ENCODE results near the gene PRRT1B.
A peak's percentile ranks its signal among the peaks of the same experiment; 100 is the strongest.

PRRT1B gene

DNA sequence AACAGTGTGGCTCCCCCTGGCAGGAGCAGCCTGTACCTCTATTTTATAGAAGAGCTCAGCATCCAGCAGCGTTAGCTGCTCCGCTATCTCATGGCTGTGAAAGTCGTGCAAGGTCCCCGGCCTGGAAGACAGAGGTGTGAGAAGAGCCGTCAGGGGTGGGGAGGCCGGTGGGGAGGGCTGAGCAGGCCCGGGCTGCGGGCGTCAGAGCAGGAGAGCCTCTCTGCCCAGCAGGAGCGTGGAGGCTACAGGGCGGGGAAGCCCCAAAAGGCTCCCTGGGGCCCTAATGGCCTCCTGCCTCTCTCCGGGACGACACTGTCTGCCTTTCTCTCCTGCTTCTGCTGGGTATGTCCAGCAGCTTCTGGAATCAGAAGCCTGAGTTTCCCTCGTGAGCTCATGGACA, 42.6 kb downstream of the PRRT1B start:
- TF ChIP-seq CTCF (IDR thresholded peaks at IDR 0.05; ENCODE audit: insufficient read depth, low read depth, low read length, missing control alignments), result no peak
- no peak for DNase-seq (ENCODE audit: low read depth)
- H3K4me3 ChIP-seq (ENCODE audit: low read length), result no peak overlapping the region

DNA sequence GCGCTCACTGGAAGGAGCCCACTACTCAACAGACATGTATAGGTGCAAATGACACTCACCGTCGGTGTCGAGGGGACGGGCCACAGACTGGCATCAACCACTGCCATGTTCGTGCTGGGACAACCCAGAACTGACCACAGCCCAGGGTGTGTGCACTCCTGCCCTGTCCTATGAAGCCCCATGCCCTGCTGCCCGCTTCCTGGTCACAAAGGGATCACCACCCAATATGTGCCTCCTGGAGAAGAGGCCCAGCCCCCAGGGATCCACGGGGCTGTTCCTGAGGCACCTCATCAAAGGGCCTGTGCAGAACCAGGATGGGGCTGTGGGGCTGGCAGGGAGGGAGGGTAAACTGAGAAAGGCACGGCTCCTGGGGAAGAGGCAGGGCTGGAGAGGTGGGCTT, 43.1 kb downstream of the PRRT1B start:
- TF ChIP-seq CTCF (IDR thresholded peaks at IDR 0.05; ENCODE audit: insufficient read depth, low read depth, low read length, missing control alignments), result no peak
- H3K4me3 ChIP-seq (ENCODE audit: low read length), result no peak overlapping the region
- no peak for DNase-seq (ENCODE audit: low read depth)

GRCh38 chr9:131589124-131589711, 43.9 kb downstream of the PRRT1B start:
- no peak for DNase-seq (ENCODE audit: low read depth)
- no peak overlapping the region for H3K4me3 ChIP-seq (ENCODE audit: low read length)
- no peak for TF ChIP-seq CTCF (IDR thresholded peaks at IDR 0.05; ENCODE audit: insufficient read depth, low read depth, low read length, missing control alignments)

DNA sequence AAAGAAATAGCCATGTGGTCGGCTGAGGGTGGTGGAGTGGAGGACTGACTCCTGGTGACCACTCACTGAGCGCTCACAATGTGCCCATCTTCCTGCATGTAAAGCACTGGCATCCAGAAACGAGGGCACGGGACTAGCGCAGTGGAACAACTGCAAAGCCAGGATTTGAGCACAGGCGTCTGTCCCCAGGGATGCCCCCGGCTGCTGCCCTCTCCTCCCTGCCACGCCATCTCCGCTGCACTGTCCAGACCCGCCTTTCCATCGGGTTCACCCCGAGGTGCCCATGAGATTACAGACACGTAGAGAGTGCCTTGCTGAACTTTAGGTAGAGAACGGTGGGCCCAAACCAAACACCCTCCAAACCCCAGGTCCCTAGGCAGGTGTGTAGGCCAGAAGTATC, 44.7 kb downstream of the PRRT1B start:
- DNase-seq (ENCODE audit: low read depth), result no peak
- TF ChIP-seq CTCF (IDR thresholded peaks at IDR 0.05; ENCODE audit: insufficient read depth, low read depth, low read length, missing control alignments), result no peak

DNA sequence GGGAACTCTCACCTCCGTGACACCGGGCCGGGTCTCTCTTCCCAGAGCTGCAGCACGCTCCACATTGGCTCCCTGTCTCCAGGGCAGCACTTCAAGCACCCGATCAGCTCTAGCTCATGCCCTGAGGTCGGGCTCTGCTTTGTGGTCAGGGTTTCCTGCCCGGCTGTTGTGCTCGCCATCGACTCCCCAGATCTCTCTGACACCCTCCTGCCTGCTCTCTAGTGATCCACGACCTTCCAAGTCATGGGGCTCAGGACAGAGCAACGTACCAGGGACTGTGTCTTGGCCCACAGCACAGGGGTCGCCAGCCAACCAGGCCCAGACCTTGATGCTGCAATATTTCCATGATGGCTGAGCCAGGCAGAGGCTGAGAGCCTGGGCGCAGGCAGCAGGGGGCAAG, 45.1 kb downstream of the PRRT1B start:
- TF ChIP-seq CTCF (IDR thresholded peaks at IDR 0.05; ENCODE audit: insufficient read depth, low read depth, low read length, missing control alignments), result no peak
- DNase-seq (ENCODE audit: low read depth), result no peak
- H3K4me3 ChIP-seq (ENCODE audit: low read length), result no peak overlapping the region

More for the DNA sequence above, 44.7 kb downstream of the PRRT1B start:
- no peak overlapping the region for H3K4me3 ChIP-seq (ENCODE audit: low read length)

DNA sequence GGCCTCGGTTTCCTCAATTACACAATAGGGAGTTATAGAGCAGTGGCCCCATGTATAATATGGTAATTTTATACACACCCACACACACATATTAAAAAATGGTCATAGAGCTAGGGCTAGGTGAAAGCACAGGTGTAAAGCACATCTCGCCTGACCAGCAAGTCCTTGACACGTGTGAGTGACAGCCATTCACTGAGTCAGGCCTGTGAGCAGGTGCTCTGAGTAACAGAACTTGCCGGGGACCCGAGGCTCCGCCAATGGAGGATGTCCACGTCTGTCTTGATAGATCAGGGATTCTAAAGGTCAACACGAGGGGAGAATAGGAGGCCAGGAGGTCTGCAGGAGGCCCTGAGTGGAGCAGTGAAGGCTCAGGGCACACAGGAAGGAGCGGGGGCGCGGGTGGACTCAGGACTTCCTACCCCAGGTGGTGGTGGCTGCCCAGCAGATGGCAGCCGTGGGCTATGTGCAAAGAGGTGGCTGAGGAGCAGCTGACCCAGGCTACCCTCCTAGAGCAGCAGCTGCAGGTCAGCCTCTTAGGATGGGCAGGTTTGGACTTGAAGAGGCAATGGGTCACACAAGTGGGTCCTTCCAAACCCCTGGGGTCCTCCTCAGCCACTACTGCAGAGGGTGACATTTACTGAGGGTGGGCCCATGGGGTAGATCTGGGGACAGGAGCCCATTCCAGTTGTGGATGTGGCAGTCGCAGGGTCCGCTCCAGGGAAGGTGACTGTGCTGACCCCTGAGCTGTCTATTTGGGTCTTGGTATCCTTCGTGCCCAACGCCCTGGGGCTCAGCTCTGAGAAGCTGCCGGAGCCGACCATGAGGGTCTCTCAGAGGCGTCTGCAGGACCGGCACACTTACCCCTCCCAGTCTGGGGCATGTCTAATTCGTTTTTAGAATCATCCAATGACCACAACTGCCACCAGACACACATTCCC, 45.9 kb downstream of the PRRT1B start:
- TF ChIP-seq CTCF (IDR thresholded peaks at IDR 0.05; ENCODE audit: insufficient read depth, low read depth, low read length, missing control alignments), result peak; percentile 84
- DNase-seq (ENCODE audit: low read depth), result peak; percentile 78
- H3K4me3 ChIP-seq (ENCODE audit: low read length), result no peak overlapping the region
